HK-2 (cell line): ENCODE results near the gene SIRT6.
"Not testable (repeated sequence)": the region's sequence is repeated elsewhere in the genome, so short reads cannot be mapped to it uniquely, and the experiment has no call there.

Experiments used
- DNase-seq: peaks from one replicate; pipeline ENCODE4 v3.0.0-alpha.2; 2018; ENCODE audit not compliant: unreplicated experiment

The SIRT6 gene

DNA sequence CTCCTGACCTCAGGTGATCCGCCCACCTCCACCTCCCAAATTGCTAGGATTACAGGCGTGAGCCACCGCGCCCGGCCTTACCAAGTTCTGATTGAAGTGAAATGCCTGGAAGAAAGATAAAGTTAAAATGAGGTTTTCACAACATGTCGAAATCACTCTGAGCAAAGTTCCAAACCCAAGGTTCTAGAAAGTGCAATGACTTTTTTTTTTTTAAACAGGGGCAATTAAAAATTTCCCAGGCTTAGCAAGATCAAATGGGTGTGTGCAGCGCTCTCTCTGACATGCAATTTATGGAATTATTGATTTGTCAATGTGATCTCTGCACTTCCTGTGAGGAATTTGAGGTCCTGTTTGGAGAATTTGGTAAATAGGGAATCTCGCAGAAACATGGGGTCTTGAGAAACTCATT lies 45.7 kb downstream of the SIRT6 start:
- no peak for DNase-seq

DNA sequence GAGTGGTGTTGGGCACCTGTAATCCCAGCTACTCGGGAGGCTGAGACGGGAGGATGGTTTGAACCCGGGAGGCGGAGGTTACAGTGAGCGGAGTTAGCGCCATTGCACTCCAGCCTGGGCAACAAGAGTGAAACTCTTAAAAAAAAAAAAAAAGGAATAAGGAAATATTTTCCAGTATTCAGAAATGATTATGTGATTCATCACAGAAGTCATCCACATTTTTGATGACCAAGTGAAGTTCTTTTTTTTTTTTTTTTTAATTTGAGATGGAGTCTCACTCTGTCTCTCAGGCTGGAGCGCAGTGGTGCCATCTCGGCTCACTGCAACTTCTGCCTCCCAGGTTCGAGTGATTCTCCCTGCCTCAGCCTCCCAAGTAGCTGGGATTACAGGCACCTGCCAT lies 47.0 kb downstream of the SIRT6 start:
- not testable (repeated sequence) for DNase-seq

DNA sequence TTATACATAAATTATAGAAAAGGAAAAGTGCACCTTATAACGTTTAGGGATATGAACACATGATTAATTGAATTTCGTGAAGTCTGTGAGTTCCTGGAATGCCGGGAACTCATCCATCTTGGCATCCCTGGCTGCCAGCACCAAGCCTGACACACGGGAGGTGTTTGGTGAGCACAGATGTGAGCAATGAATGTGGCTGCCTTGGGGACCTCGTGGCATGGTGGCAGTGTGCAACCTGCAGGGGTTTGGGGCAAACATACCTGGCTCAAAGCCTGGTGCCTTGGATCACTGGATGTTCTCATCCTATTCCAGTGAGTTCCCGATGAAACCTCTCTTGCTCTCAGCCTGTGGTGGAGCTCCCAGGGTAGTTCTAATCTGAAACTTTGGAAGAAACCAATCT lies 48.0 kb downstream of the SIRT6 start:
- DNase-seq, result no peak

DNA sequence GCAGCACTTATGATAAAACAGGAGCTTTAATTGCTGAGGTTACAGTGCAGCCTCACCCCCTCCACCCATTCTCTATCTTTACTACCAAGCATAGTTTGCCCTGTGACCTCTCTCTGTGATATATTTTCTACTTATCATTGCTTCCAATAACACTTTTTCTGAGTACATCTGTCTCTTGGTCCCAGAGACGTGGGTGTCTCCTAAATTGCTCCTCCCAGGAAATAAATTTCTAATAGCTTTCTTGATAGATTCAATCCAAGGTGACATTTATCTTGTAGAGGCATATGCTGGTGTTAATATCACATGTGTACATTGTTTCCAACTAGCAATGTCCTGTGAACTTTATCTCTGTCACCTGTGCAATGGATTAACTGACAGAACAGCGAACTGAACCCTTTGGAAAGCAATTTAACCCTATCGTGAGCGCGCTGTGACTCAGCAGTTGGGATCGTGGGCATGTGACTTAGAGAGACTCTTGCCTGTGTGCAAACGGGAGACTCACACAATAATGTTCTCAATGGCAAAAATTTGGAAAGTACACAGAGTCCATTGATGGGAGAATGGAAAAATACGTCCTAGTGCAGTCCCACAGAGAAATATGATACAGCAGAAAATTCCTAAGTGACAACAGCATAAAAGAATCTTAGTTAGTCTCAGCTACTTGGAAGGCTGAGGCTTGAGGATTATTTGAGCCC lies 51.5 kb downstream of the SIRT6 start:
- DNase-seq, result peak; percentile 39

DNA sequence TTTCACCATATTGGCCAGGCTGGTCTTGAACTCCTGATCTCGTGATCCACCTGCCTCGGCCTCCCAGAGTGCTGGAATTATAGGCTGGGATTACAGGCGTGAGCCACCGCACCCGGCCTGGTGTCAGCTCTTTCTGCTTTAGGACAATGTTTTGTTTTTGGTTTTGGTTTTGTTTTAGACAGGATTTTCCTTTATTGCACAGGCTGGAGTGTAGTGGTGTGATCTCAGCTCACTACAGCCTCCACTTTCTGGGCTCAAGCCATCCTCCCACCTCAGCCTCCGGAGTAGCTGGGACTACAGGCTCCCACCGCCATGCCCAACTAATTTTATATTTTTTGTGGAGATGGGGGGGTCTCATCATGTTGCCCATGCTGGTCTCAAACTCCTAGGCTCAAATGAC lies 53.3 kb downstream of the SIRT6 start:
- not testable (repeated sequence) for DNase-seq

DNA sequence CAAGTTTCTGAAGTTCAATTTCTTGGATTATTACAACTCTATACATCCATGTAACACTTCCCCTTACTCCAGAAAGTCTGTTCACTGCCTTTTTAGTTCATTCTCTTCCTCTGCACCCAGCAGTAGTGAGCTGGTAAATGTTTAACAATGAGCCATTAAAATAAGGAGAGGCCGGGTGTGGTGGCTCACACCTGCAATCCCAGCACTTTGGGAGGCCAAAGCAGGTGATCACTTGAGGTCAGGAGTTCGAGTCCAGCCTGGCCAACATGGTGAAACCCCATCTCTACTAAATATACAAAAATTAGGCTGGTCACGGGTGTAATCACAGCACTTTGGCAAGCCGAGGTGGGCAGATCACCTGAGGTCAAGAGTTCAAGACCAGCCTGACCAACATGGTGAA lies 55.0 kb downstream of the SIRT6 start:
- DNase-seq, result not testable (repeated sequence)

DNA sequence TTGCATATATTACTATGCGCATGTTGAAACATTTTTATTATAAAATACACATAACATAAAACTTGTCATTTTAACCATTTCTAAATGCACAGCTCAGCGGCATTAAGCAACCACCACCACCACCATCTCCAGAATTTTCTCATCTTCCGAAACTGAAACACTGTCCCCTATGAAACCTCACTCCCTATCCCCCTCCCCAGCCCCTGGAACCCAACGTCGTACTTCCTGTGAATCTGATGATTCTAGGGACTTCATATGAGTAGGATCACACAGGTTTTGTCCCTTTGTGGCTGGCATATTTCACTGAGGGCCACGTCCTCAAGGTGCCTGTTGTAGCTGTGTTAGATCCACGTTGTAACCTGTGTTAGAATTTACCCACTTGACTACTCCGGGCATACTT lies 57.7 kb downstream of the SIRT6 start:
- no peak for DNase-seq
